Measurements from ENCODE around the gene KIFC1.
"Not testable (repeated sequence)": the region's sequence is repeated elsewhere in the genome, so short reads cannot be mapped to it uniquely, and the experiment has no call there.

KIFC1 gene

GRCh38 chr6:33392595-33392948 is 949 bp downstream of the KIFC1 start:
- no peak overlapping the region for H2BK5ac ChIP-seq (ENCODE audit: low read depth, low read length, poor library complexity, severe bottlenecking)
- H4K91ac ChIP-seq (ENCODE audit: low read length) = no peak overlapping the region
- no peak overlapping the region for H2AFZ ChIP-seq (ENCODE audit: low read depth, low read length)
- H3K4ac ChIP-seq (ENCODE audit: low read depth in 1 of 2, low read length in 2 of 2) = no peak overlapping the region
- no peak overlapping the region for H2BK15ac ChIP-seq (ENCODE audit: low read depth, poor library complexity, severe bottlenecking)
- 41% methylated on average over 3 of the region's 5 CpGs for WGBS
- peak overlapping the region in 1 of 2 experiments; percentile 89 for H3K4me3 ChIP-seq (ENCODE audit: insufficient read depth in 1 of 2, low read depth in 1 of 2, low read length in 2 of 2)
- DNase-seq = peak; percentile 43
- H3K4me2 ChIP-seq (ENCODE audit: low read length, poor library complexity, severe bottlenecking) = peak overlapping the region; percentile 82
- H3K79me1 ChIP-seq (replicated peaks; ENCODE audit: low read length, poor library complexity, severe bottlenecking) = no peaks in the 10 kb centered on the region
- H3K18ac ChIP-seq (ENCODE audit: low read depth in 1 of 2, low read length in 2 of 2) = no peak overlapping the region
- no peak overlapping the region for H2AK5ac ChIP-seq (ENCODE audit: low read length, severe bottlenecking)
- H3K27ac ChIP-seq (ENCODE audit: low read length, poor library complexity, severe bottlenecking) = no peak overlapping the region
- no peak overlapping the region for H4K8ac ChIP-seq (ENCODE audit: low read length)
- H3K9ac ChIP-seq (ENCODE audit: low read length) = peak overlapping the region; percentile 86
- no peak overlapping the region for H2BK120ac ChIP-seq (ENCODE audit: low read depth, low read length)
- H3K23ac ChIP-seq (ENCODE audit: low read length in 2 of 2) = no peak overlapping the region
- no peaks in the 10 kb centered on the region for H3K9me3 ChIP-seq (ENCODE audit: control insufficient read depth, low read length)
- H3K4me1 ChIP-seq (ENCODE audit: control insufficient read depth, insufficient read depth, low read depth, low read length) = peaks cover 2% of the 10 kb centered on the region
- no peaks in the 10 kb centered on the region for H3K36me3 ChIP-seq (ENCODE audit: control insufficient read depth in 1 of 2, insufficient read depth in 2 of 2, low read depth in 1 of 2, low read length in 2 of 2)
- H3K14ac ChIP-seq (ENCODE audit: low read length in 2 of 2) = no peak overlapping the region
- H3K27me3 ChIP-seq (ENCODE audit: control insufficient read depth in 1 of 2, insufficient read depth in 1 of 2, low read length in 2 of 2) = no peaks in the 10 kb centered on the region
- no peak overlapping the region for H2BK12ac ChIP-seq (ENCODE audit: low read length in 2 of 2)

- Histone ChIP-seq H2BK15ac (ENCODE audit: low read depth, poor library complexity, severe bottlenecking) (no peak overlapping the region), H3K4ac (ENCODE audit: low read depth in 1 of 2, low read length in 2 of 2) (no peak overlapping the region), H3K4me1 (ENCODE audit: control insufficient read depth, insufficient read depth, low read depth, low read length) (peaks cover 2% of the 10 kb centered on the region), H4K91ac (ENCODE audit: low read length) (no peak overlapping the region), H3K79me1 (replicated peaks; ENCODE audit: low read length, poor library complexity, severe bottlenecking) (peaks cover 2% of the 10 kb centered on the region), H3K4me2 (ENCODE audit: low read length, poor library complexity, severe bottlenecking) (peak overlapping the region; percentile 8), H3K9me3 (ENCODE audit: control insufficient read depth, low read length) (no peaks in the 10 kb centered on the region), H3K23ac (ENCODE audit: low read length in 2 of 2) (no peak overlapping the region), H2BK5ac (ENCODE audit: low read depth, low read length, poor library complexity, severe bottlenecking) (no peak overlapping the region), H3K4me3 (ENCODE audit: insufficient read depth in 1 of 2, low read depth in 1 of 2, low read length in 2 of 2) (peak overlapping the region in 1 of 2 experiments; percentile 89), H3K27ac (ENCODE audit: low read length, poor library complexity, severe bottlenecking) (no peak overlapping the region), H3K27me3 (ENCODE audit: control insufficient read depth in 1 of 2, insufficient read depth in 1 of 2, low read length in 2 of 2) (no peaks in the 10 kb centered on the region), H3K9ac (ENCODE audit: low read length) (peak overlapping the region; percentile 86), H3K36me3 (ENCODE audit: control insufficient read depth in 1 of 2, insufficient read depth in 2 of 2, low read depth in 1 of 2, low read length in 2 of 2) (no peaks in the 10 kb centered on the region), H2AK5ac (ENCODE audit: low read length, severe bottlenecking) (no peak overlapping the region), H3K18ac (ENCODE audit: low read depth in 1 of 2, low read length in 2 of 2) (no peak overlapping the region), H2BK120ac (ENCODE audit: low read depth, low read length) (no peak overlapping the region), H3K14ac (ENCODE audit: low read length in 2 of 2) (no peak overlapping the region), H2AFZ (ENCODE audit: low read depth, low read length) (no peak overlapping the region), H2BK12ac (ENCODE audit: low read length in 2 of 2) (no peak overlapping the region), H4K8ac (ENCODE audit: low read length) (no peak overlapping the region)
- WGBS = 58% methylated on average over 3 of the region's 3 CpGs
- peak; percentile 20 for DNase-seq
Observed at GRCh38 chr6:33392979-33393378, 1.4 kb downstream of the KIFC1 start.

GRCh38 chr6:33397541-33397940 is 5.9 kb downstream of the KIFC1 start:
- H3K79me1 ChIP-seq (replicated peaks; ENCODE audit: low read length, poor library complexity, severe bottlenecking) = peaks cover 7% of the 10 kb centered on the region
- no peak overlapping the region for H3K14ac ChIP-seq (ENCODE audit: low read length in 2 of 2)
- H2BK120ac ChIP-seq (ENCODE audit: low read depth, low read length) = no peak overlapping the region
- H3K36me3 ChIP-seq (ENCODE audit: control insufficient read depth in 1 of 2, insufficient read depth in 2 of 2, low read depth in 1 of 2, low read length in 2 of 2) = no peaks in the 10 kb centered on the region
- H3K9me3 ChIP-seq (ENCODE audit: control insufficient read depth, low read length) = no peaks in the 10 kb centered on the region
- H3K27me3 ChIP-seq (ENCODE audit: control insufficient read depth in 1 of 2, insufficient read depth in 1 of 2, low read length in 2 of 2) = no peaks in the 10 kb centered on the region
- no peak overlapping the region for H3K23ac ChIP-seq (ENCODE audit: low read length in 2 of 2)
- WGBS = 93% methylated on average over 1 of the region's 1 CpG
- H2BK15ac ChIP-seq (ENCODE audit: low read depth, poor library complexity, severe bottlenecking) = no peak overlapping the region
- no peak overlapping the region for H3K18ac ChIP-seq (ENCODE audit: low read depth in 1 of 2, low read length in 2 of 2)
- H3K4me3 ChIP-seq (ENCODE audit: insufficient read depth in 1 of 2, low read depth in 1 of 2, low read length in 2 of 2) = no peak overlapping the region
- no peak overlapping the region for H2AFZ ChIP-seq (ENCODE audit: low read depth, low read length)
- H3K4me2 ChIP-seq (ENCODE audit: low read length, poor library complexity, severe bottlenecking) = no peak overlapping the region
- no peak overlapping the region for H3K9ac ChIP-seq (ENCODE audit: low read length)
- no peak overlapping the region for H3K4ac ChIP-seq (ENCODE audit: low read depth in 1 of 2, low read length in 2 of 2)
- H2BK5ac ChIP-seq (ENCODE audit: low read depth, low read length, poor library complexity, severe bottlenecking) = no peak overlapping the region
- DNase-seq = no peak
- H2BK12ac ChIP-seq (ENCODE audit: low read length in 2 of 2) = no peak overlapping the region
- no peak overlapping the region for H2AK5ac ChIP-seq (ENCODE audit: low read length, severe bottlenecking)
- H4K8ac ChIP-seq (ENCODE audit: low read length) = peak overlapping the region; percentile 72
- H4K91ac ChIP-seq (ENCODE audit: low read length) = no peak overlapping the region
- peaks cover 2% of the 10 kb centered on the region for H3K4me1 ChIP-seq (ENCODE audit: control insufficient read depth, insufficient read depth, low read depth, low read length)
- no peak overlapping the region for H3K27ac ChIP-seq (ENCODE audit: low read length, poor library complexity, severe bottlenecking)

- H4K91ac ChIP-seq (ENCODE audit: low read length); H3K14ac ChIP-seq (ENCODE audit: low read length in 2 of 2); H3K36me3 ChIP-seq (ENCODE audit: control insufficient read depth in 1 of 2, insufficient read depth in 2 of 2, low read depth in 1 of 2, low read length in 2 of 2); H3K18ac ChIP-seq (ENCODE audit: low read depth in 1 of 2, low read length in 2 of 2); H4K8ac ChIP-seq (ENCODE audit: low read length); H3K4me3 ChIP-seq (ENCODE audit: insufficient read depth in 1 of 2, low read depth in 1 of 2, low read length in 2 of 2); H2BK120ac ChIP-seq (ENCODE audit: low read depth, low read length); H3K27me3 ChIP-seq (ENCODE audit: control insufficient read depth in 1 of 2, insufficient read depth in 1 of 2, low read length in 2 of 2); H2AK5ac ChIP-seq (ENCODE audit: low read length, severe bottlenecking); H3K27ac ChIP-seq (ENCODE audit: low read length, poor library complexity, severe bottlenecking); H3K4me1 ChIP-seq (ENCODE audit: control insufficient read depth, insufficient read depth, low read depth, low read length); DNase-seq; H3K4ac ChIP-seq (ENCODE audit: low read depth in 1 of 2, low read length in 2 of 2); H2AFZ ChIP-seq (ENCODE audit: low read depth, low read length); H2BK12ac ChIP-seq (ENCODE audit: low read length in 2 of 2); H2BK15ac ChIP-seq (ENCODE audit: low read depth, poor library complexity, severe bottlenecking); H3K4me2 ChIP-seq (ENCODE audit: low read length, poor library complexity, severe bottlenecking); H3K23ac ChIP-seq (ENCODE audit: low read length in 2 of 2); H3K9ac ChIP-seq (ENCODE audit: low read length); H2BK5ac ChIP-seq (ENCODE audit: low read depth, low read length, poor library complexity, severe bottlenecking); H3K9me3 ChIP-seq (ENCODE audit: control insufficient read depth, low read length): not testable (repeated sequence)
- WGBS = 100% methylated on average over 2 of the region's 3 CpGs
- H3K79me1 ChIP-seq (replicated peaks; ENCODE audit: low read length, poor library complexity, severe bottlenecking) = peaks cover 11% of the 10 kb centered on the region
Observed at GRCh38 chr6:33398601-33399000, 7.0 kb downstream of the KIFC1 start.

All from mesenchymal stem cell (in vitro differentiated cells and primary cell).